K562 (cell line): Measurements from ENCODE around the gene PODXL. TPM values are rescaled to one million over a fixed set of nuclear protein-coding genes. Genes with fewer than 3 reads are reported as not detected.

Source experiments
- ATAC-seq: fragments of 200-7000 bp; cut with Tn5 transposase; 3 replicates; pipeline ENCODE4 v1.9.1; 2020; ENCODE audit warnings: moderate library complexity
- BruUV-seq: library from RNA; stranded (reverse); fragments of 400-500 nt; replicated peaks from 2 replicates; lab custom pipeline; 2021; lab: Mats Ljungman, UMichigan
- CTCF ChIA-PET: fragments of 300-600 bp; formaldehyde crosslinking; extraction: SDS; loops from one replicate; lab custom pipeline; 2021; ENCODE audit warnings: low intra/inter-chr PET ratio; lab: Yijun Ruan, JAX
- POLR2A ChIA-PET: fragments of 300-600, 350-650 bp; sonication (Branson Sonifier 250); formaldehyde crosslinking; extraction: SDS; loops from one replicate; lab custom pipeline; 2021; ENCODE audit warnings: antibody characterized with exemption, inconsistent platforms; lab: Yijun Ruan, JAX
- DNase-seq, 4 experiments: peaks; one replicate each; pipeline versions ENCODE4 v3.0.0 to v3.0.0-alpha.2; 2011 to 2018; ENCODE audit warnings: low spot score in 3 of 4, mixed read lengths in 3 of 4; ENCODE audit errors: extremely low read depth in 1 of 4
- FAIRE-seq: peaks from 2 replicates; lab custom pipeline; 2011; peaks lifted over from hg19 to GRCh38; lab: Jason Lieb, UNC
- H2AFZ ChIP-seq: 2 replicates; pipeline ENCODE4 v1.6.0; 2011; ENCODE audit warnings: low read depth, low read length, control low read depth, inconsistent platforms
- H3K27ac ChIP-seq: fragments of 200-600 bp; 3 replicates; pipeline ENCODE4 v1.8.0; 2011; ENCODE audit warnings: low read depth, mild to moderate bottlenecking, control low read depth, inconsistent platforms, low read length, moderate library complexity, mixed read lengths; ENCODE audit errors: extremely low read depth
- H3K27me3 ChIP-seq, 2 experiments: fragments of 300-600 bp in 1 of 2; 2 replicates in 1 of 2; 3 replicates in 1 of 2; pipeline versions ENCODE4 v1.6.0 to v1.8.0; 2011; ENCODE audit warnings: inconsistent platforms in 2 of 2, low read length in 2 of 2, mild to moderate bottlenecking in 1 of 2, mixed read lengths in 1 of 2, moderate library complexity in 1 of 2; ENCODE audit not compliant: control insufficient read depth in 2 of 2, insufficient read depth in 2 of 2
- H3K36me3 ChIP-seq: fragments of 300-600 bp; 3 replicates; pipeline ENCODE4 v1.8.0; 2011; ENCODE audit warnings: mild to moderate bottlenecking, low read length, inconsistent platforms; ENCODE audit not compliant: control insufficient read depth, insufficient read depth
- H3K4me1 ChIP-seq, 2 experiments: fragments of 200-600 bp in 1 of 2; replicated peaks in 1 of 2; 2 replicates in 1 of 2; 3 replicates in 1 of 2; pipeline versions ENCODE4 v1.5.1 to v1.8.0; 2011; ENCODE audit warnings: inconsistent platforms in 2 of 2, low read length in 2 of 2, mild to moderate bottlenecking in 1 of 2, mixed read lengths in 1 of 2, moderate library complexity in 1 of 2; ENCODE audit not compliant: control insufficient read depth in 2 of 2, insufficient read depth in 2 of 2
- H3K4me2 ChIP-seq: 2 replicates; pipeline ENCODE4 v1.6.1; 2011; ENCODE audit warnings: low read length, control low read depth, inconsistent platforms, mixed read lengths; ENCODE audit not compliant: insufficient read depth
- H3K4me3 ChIP-seq: fragments of 200-600 bp; sonication (generic), shearing (Covaris generic); 2 replicates; pipeline ENCODE4 v1.5.1; 2016; ENCODE audit warnings: control low read depth, inconsistent platforms
- H3K79me2 ChIP-seq: fragments of 200-600 bp; 3 replicates; pipeline ENCODE4 v1.8.0; 2011; ENCODE audit warnings: low read length, inconsistent platforms; ENCODE audit not compliant: control insufficient read depth, insufficient read depth
- H3K9ac ChIP-seq, 2 experiments: 2 replicates each; pipeline versions ENCODE4 v1.6.0 to v1.6.1; 2011; ENCODE audit warnings: low read depth in 2 of 2, low read length in 2 of 2, control low read depth in 1 of 2, inconsistent platforms in 1 of 2, mild to moderate bottlenecking in 1 of 2, mixed read lengths in 1 of 2; ENCODE audit not compliant: insufficient read depth in 1 of 2
- H3K9me1 ChIP-seq: one replicate; pipeline ENCODE4 v1.6.0; 2011; ENCODE audit warnings: inconsistent platforms, mild to moderate bottlenecking, low read length, moderate library complexity; ENCODE audit not compliant: control insufficient read depth, insufficient read depth
- H3K9me3 ChIP-seq: replicated peaks from 2 replicates; pipeline ENCODE4 v1.5.1; 2011; ENCODE audit warnings: low read depth, low read length, inconsistent platforms; ENCODE audit not compliant: control insufficient read depth, insufficient read depth
- H4K20me1 ChIP-seq: replicated peaks from 2 replicates; pipeline ENCODE4 v1.6.1; 2011; ENCODE audit warnings: low read length, inconsistent platforms, mixed read lengths; ENCODE audit not compliant: control insufficient read depth, insufficient read depth
- CBX5 ChIP-seq: IDR thresholded peaks from 2 replicates; pipeline ENCODE4 v1.6.1; 2014; ENCODE audit warnings: low read depth, borderline replicate concordance
- JUN ChIP-seq, 2 experiments: sonication (generic) in 1 of 2; formaldehyde crosslinking in 1 of 2; IDR thresholded peaks; 2 replicates each; pipeline versions ENCODE4 v1.6.1 to v1.8.0; 2012 to 2022; ENCODE audit warnings: borderline replicate concordance in 2 of 2, mild to moderate bottlenecking in 2 of 2, improper control_type of control experiment in 1 of 2, low read depth in 1 of 2, low read length in 1 of 2, missing genetic modification reagents in 1 of 2
- MAFF ChIP-seq: IDR thresholded peaks from 2 replicates; pipeline ENCODE4 v1.6.1; 2012; ENCODE audit warnings: low read length, improper control_type of control experiment
- MEF2D ChIP-seq: conservative IDR thresholded peaks from 2 replicates; pipeline ENCODE4 v1.6.1; 2016; ENCODE audit warnings: low read depth, missing genetic modification characterization, missing compliant biosample characterization
- PHB2 ChIP-seq: fragments of 450-650 bp; IDR thresholded peaks from 2 replicates; pipeline ENCODE4 v1.6.1; 2017; ENCODE audit warnings: low read depth
- POLR3A ChIP-seq: IDR thresholded peaks from 2 replicates; pipeline ENCODE4 v1.6.1; 2011; ENCODE audit warnings: borderline replicate concordance, mild to moderate bottlenecking, moderate library complexity; ENCODE audit not compliant: insufficient read length, insufficient read depth; ENCODE audit errors: extremely low read depth
- TCFL5 ChIP-seq: fragments of 250-450 bp; sonication (Bioruptor Pico); conservative IDR thresholded peaks from 2 replicates; pipeline ENCODE4 v1.6.1; 2021; ENCODE audit warnings: mild to moderate bottlenecking, moderate library complexity, matching md5 sums
- ZNF551 ChIP-seq: fragments of 250-450 bp; sonication (Bioruptor Pico); IDR thresholded peaks from 2 replicates; pipeline ENCODE4 v1.5.0; 2021; ENCODE audit warnings: mild to moderate bottlenecking, moderate library complexity
- WGBS: fragments of 100-300 bp; shearing (Covaris generic); methylation state at CpG from one replicate; pipeline ENCODE4 v1.1.6; 2016; ENCODE audit warnings: low coverage, mixed read lengths; ENCODE audit not compliant: insufficient coverage; ENCODE audit errors: missing lambda C conversion rate; 5-methylcytosine and 5-hydroxymethylcytosine counted together
- in situ Hi-C: fragments of 300-500 bp; cut with MboI; formaldehyde crosslinking; loops from 4 replicates; pipeline ENCODE4 v1.15.0; 2018; ENCODE audit warnings: inconsistent platforms, mixed read lengths
- intact Hi-C: fragments of 100-400 bp; cut with micrococcal nuclease; formaldehyde crosslinking; loops from 2 replicates; pipeline ENCODE4 v1.14.2; 2022
- polyA plus RNA-seq, 8 experiments: library from polyadenylated mRNA; depleted of rRNA in 4 of 8; stranded (reverse) in 5 of 8; unstranded in 3 of 8; fragments of >200 nt; fragmentation: Nextera tagmentation in 2 of 8; fragmentation: Illumina TruSeq in 1 of 8; extraction: Ambion mirVana in 2 of 8; extraction: Trizol in 1 of 8; gene quantifications; 2 replicates each; pipeline versions ENCODE4 v1.2.1 to v1.2.3, GENCODE V29; 2011 to 2014; ENCODE audit warnings: inconsistent platforms in 1 of 8, missing spikeins in 1 of 8
- total RNA-seq, 7 experiments: library from RNA; depleted of rRNA in 6 of 7; stranded (reverse); fragments of >200 nt in 6 of 7; fragmentation: Illumina TruSeq in 2 of 7; extraction: Trizol in 2 of 7; gene quantifications; 2 replicates each; pipeline versions ENCODE4 v1.2.1 to v1.2.3, GENCODE V29; 2011 to 2021; ENCODE audit warnings: low replicate concordance in 1 of 7
- TF ChIP-seq, protein P1 (sequence below): fragments of 450-650 bp; formaldehyde crosslinking; IDR thresholded peaks from 2 replicates; pipeline ENCODE4 v1.4.0; 2022; ENCODE audit warnings: missing genetic modification characterization

PODXL gene
- total and polyA plus RNA-seq, 9 of the 15 experiments (the other 6 are each of a cell fraction or from before 2014, with no cell fraction given): 0.01 to 0.73 (median 0.07) TPM

DNA sequence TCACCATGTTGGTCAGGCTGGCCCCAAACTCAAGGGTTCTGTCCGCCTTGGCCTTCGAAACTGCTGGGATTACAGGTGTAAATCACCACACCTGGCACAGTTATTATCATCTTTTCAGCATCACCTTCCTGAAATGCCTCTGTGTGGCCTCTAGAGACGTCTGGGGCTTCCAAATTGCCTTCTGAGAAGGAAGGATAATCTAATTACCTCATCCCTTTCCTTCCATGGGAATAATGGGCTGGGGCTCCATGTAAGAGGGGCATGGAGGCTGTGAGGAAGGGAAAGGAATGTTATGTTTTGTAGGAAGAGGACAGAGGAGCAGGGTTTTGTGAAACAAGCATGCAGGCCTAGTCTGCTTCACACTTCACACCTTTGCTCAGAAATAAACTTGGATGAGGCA is 22.2 kb upstream of the PODXL start (continued):
- TF ChIP-seq, protein P1, sequence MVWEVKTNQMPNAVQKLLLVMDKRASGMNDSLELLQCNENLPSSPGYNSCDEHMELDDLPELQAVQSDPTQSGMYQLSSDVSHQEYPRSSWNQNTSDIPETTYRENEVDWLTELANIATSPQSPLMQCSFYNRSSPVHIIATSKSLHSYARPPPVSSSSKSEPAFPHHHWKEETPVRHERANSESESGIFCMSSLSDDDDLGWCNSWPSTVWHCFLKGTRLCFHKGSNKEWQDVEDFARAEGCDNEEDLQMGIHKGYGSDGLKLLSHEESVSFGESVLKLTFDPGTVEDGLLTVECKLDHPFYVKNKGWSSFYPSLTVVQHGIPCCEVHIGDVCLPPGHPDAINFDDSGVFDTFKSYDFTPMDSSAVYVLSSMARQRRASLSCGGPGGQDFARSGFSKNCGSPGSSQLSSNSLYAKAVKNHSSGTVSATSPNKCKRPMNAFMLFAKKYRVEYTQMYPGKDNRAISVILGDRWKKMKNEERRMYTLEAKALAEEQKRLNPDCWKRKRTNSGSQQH (CRISPR knock-in tag): no peak
- TF ChIP-seq MEF2D (tag) (no peak), PHB2 (no peak), TCFL5 (CRISPR knock-in tag) (no peak), JUN (IDR thresholded peaks at IDR 0.05; ENCODE audit: borderline replicate concordance, low read depth, low read length) (no peak), JUN (CRISPR knock-in tag; IDR thresholded peaks at IDR 0.05; ENCODE audit: borderline replicate concordance) (no peak)

DNA sequence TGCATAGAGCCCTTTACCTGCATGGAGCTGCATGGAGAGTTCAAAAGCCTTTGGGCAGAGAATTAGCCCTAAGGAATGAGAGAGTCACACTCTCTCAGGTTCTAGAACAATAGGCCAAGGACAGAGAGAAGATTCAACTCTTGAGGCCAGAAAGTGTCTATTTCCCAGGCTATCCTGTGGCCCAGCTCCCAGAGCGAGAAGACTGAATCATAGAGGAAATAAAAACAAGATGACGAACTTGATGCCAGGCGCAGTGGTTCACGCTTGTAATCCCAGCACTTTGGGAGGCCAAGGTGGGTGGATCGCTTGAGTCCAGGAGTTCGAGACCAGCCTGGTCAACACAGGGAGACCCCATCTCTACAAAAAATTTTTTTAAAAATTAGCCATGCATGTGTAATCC is 18.3 kb upstream of the PODXL start:
- WGBS: 0% methylated on average over 6 of the region's 6 CpGs
- no peak for ATAC-seq
- Histone ChIP-seq H3K9ac (no peak overlapping the region), H4K20me1 (no peaks in the 10 kb centered on the region), H2AFZ (no peak overlapping the region), H3K4me2 (no peak overlapping the region), H3K79me2 (no peaks in the 10 kb centered on the region), H3K4me1 (no peaks in the 10 kb centered on the region), H3K27ac (no peak overlapping the region), H3K36me3 (no peaks in the 10 kb centered on the region), H3K27me3 (peaks cover 31 to 58% of the 10 kb centered on the region in 2 experiments), H3K4me3 (no peak overlapping the region), H3K9me1 (no peaks in the 10 kb centered on the region), H3K9me3 (no peaks in the 10 kb centered on the region)
- BruUV-seq: no TSS peak
- no peak for FAIRE-seq
- CTCF ChIA-PET: no interaction called here
- POLR2A ChIA-PET: interaction anchor here (0.7 kb wide), 1 partner anchor 61 kb away, joined by 3 read pairs; no protein-coding TSS in a partner anchor
- intact Hi-C loops (no loop called here), in situ Hi-C loops (no loop called here)
- DNase-seq: no peak
- TF ChIP-seq POLR3A: no peak
- TF ChIP-seq MAFF: no peak
- no peak for TF ChIP-seq CBX5
- no peak for TF ChIP-seq ZNF551 (CRISPR knock-in tag)
- TF ChIP-seq, all 486 proteins: peak for 0
